NCI-H128 (cell line): ENCODE measurements around the gene ANKRD65.

Source experiments
- DNase-seq: peaks from one replicate; lab custom pipeline; 2025; ENCODE audit not compliant: unreplicated experiment; lab: John Stamatoyannopoulos, UW

Gene ANKRD65

DNA sequence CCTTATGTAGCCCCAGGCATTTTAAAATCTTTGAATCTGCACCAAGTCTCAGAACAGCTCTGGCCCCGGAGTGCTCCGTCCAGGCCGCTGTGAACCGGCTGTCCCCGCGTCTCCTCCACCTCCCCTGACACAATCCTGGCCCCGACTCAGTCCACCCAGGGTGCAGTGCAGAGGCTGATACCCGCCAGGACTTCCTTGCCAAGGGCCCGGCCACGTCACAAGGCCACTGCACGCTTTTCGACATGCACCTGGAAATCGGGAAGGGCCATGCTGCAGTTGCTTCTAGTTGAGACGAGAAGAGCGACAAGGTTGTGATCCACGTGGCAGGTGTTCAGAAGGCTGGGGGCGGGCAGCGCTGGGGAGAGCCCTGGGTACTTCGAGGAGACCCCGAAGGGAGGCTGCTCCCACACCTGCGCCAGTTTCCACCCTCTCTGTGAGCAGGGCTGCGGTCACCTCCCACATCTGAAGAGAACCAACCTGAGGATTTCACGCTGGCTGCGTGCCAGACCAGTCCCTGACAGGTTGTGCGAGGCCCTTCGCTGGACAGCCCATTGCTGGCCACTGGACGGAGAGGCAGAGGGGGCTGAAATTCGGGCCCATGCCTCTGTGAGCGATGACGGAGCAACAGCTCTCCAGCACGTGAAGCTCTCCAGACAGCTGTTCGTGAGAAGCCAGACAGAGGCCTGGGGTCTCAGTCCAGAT lies 21.1 kb upstream of the ANKRD65 start:
- no peak for DNase-seq

DNA sequence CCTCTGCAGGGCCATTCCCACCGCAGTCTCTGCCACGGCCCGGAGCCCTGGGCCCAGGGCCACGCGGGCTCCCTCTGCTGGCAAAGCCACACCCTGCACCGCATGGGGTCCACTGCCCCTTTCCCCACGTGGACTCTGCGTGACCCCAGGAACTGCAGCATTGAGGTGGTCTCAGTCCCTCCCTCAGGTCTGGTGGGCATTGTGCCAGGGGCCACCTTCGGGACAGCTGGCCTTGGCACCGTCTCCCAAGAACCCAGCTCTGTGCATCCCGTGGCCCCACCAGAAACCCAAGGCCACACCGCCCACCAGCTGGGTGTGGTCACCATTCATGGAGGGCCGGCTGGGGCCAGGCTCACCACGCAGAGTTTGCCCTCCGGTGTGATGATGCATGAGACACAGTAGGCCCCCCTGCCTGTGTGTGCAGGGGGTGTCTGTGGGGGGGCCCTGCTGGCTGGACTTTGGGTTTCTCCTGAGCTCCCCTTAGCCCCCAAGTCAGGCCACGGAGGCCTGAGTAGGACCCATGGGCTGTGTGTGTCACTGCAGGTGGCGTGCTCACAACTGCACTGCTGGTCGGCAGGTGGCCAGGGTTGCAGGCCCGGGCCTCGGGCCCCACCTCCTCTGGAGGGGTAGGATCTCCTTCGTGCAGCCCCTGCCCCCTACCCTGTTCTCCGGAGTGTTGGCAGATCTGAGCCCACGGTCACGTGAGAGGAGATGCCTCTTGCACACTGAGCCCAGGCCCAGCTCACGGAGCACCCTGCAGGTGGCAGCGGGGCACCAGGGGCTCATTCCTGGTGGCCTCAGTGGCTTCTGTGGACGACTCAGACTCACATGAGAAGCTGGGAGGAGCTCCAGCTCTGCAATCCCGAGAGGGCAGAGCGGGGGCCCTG lies 20.2 kb upstream of the ANKRD65 start:
- DNase-seq = no peak

DNA sequence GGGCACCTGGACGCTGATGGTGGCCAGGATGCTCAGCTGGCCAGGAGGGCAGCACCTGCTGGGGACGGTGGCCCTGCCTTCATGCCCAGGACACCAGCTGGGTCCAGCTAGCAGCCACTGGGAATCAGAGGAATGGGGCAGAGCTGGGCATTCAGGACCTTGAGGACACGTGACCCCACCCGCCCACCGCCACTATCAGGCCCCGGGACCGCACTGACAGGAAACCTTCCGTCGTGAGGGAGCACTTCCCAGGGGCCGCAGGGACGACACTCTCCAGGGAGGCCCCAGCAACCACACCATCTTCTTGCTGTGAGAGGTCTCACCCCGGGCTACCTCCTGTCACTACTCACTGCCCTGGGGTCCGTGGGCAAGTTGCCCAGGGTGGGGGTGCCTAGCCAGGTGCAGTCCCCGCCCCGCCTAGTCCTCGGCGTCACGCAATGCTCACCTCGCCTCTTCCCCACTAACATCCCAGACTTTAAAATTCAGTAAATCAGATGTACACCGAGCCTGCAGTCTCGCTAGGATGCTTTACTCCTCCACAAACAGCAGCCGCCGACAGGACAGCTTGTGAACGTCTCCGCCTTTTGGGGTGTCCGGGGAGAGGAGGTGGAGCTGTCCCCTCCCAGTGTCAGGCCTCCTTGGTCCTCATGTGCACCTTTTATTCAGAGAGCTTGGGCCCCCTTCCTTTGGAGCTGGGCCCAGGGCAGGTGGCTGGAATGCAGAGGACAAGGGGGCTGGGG lies 19.4 kb upstream of the ANKRD65 start:
- DNase-seq = no peak

DNA sequence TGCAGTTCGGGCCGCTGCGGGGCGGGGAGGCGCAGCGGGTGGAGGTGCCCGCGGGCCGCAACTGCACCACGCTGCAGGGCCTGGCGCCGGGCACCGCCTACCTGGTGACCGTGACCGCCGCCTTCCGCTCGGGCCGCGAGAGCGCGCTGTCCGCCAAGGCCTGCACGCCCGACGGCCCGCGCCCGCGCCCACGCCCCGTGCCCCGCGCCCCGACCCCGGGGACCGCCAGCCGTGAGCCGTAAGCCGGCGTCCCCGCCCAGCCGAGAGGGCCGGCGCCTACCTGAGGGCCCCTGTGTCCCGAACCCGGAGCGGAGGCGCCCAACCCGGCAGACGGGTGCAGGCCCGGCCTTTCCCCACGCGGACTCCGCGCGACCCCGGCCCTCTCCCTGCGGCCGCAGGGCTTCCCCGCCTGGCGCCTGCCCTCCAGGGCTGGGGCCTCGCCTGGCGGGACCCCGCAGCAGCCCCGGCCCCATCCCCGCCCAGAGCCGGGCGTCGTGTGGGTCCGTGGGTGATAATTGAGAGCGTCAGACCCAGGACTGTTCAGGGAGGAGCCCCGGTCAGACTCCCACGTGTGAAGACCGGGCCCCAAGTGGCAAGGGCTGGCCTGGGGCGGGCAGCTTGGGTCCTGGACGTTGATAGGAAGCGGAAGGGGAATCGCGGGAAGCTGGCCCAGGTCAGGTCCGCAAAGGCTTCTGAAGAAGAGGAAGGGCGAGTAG lies 18.6 kb upstream of the ANKRD65 start:
- DNase-seq = no peak

DNA sequence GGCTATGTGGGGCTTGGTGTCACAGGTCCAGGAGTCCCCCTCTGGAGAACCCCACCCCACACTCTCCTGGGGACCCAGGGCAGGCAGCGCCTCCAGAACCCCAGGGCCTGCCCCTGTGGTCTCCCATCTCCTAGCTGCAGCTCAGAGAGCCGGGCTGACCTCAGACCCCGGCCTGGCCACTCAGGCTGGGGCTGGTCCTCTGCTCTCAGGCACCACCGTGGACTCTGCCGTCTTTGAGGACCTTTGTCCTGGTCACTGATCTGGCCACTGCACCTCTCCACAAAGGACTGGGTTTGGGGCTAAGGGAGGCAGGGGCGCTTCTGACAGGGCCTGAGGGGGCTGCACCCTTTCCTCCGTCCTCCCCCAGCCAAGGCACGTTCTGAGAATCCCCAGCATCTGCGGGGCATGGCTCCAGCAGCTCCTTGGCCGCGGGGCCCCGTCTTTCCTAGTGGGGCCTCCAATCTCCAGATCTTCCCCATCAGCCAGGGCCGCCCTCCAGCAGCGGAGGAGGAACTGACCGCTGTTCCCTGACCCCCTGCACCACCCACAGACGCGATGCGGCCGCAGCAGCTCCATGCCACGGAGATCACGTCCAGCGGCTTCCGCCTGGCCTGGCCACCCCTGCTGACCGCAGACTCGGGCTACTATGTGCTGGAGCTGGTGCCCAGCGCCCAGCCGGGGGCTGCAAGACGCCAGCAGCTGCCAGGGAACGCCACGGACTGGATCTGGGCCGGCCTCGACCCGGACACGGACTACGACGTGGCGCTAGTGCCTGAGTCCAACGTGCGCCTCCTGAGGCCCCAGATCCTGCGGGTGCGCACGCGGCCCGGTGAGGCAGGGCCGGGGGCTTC lies 17.7 kb upstream of the ANKRD65 start:
- no peak for DNase-seq

DNA sequence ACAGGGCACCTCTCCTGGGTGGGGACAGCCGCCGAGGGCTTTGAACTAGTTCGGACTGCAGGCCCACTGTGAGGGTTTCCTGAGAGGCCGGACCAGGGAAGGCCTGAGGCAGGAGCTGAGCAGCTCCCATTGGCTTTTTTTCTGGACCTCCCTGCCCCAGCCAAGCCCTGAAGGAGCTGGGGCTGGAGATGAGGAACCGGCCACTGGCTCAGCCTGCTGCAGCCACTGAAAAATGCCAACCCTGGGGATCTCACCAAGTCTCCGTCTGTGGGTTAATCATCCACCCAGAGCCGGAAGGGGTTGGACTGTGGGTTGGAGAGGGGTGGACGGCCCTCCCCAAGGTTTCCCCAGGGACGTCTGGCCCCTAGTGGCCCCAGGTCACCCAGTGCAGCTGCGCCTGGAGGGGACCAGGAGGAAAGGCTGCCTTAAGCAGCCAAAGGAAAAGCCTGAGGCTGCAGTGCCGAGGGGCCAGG lies 16.9 kb upstream of the ANKRD65 start:
- DNase-seq = no peak

DNA sequence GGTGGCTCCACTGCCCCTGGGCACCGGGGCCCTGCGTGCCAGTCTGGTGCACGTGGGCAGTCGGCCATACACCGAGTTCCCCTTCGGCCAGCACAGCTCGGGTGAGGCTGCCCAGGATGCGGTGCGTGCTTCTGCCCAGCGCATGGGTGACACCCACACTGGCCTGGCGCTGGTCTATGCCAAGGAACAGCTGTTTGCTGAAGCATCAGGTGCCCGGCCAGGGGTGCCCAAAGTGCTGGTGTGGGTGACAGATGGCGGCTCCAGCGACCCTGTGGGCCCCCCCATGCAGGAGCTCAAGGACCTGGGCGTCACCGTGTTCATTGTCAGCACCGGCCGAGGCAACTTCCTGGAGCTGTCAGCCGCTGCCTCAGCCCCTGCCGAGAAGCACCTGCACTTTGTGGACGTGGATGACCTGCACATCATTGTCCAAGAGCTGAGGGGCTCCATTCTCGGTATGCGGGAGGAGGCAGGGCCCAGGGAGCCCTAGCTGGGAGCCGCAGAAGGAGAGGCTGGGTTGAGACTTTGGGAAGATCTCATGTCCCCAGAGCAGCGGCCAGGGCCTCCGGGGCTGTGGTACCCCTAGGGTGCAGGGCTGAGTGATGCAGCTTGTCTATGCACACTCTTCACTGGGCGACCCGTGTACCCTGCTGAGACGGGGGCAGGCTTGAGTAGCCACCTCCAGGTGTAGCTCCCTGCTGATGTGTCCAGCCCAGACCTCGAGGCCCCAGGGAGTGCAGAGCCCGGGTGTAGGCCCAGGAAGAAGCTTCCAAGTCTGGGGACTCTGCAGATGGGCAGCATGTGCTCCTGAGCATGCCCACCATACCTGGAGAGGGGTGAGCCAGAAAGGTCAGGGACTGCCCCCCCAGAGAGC lies 16.2 kb upstream of the ANKRD65 start:
- DNase-seq = no peak

DNA sequence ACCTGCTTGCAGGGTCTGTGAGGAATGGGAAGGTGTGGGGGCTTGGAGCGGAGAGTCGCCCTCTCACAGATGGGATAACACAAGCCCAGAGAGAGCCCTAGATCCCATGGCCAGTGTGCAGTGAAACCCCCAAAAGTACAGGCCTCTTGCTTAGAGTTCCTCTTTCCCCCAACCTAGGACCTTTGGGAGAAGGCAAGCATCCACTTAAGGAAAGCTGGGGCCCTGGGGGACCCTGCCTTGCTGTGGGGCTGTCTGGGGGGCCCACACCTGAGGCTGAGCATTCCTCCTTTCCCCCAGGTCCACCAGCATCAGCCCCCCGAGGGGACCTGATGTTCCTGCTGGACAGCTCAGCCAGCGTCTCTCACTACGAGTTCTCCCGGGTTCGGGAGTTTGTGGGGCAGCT lies 15.6 kb upstream of the ANKRD65 start:
- DNase-seq = no peak

DNA sequence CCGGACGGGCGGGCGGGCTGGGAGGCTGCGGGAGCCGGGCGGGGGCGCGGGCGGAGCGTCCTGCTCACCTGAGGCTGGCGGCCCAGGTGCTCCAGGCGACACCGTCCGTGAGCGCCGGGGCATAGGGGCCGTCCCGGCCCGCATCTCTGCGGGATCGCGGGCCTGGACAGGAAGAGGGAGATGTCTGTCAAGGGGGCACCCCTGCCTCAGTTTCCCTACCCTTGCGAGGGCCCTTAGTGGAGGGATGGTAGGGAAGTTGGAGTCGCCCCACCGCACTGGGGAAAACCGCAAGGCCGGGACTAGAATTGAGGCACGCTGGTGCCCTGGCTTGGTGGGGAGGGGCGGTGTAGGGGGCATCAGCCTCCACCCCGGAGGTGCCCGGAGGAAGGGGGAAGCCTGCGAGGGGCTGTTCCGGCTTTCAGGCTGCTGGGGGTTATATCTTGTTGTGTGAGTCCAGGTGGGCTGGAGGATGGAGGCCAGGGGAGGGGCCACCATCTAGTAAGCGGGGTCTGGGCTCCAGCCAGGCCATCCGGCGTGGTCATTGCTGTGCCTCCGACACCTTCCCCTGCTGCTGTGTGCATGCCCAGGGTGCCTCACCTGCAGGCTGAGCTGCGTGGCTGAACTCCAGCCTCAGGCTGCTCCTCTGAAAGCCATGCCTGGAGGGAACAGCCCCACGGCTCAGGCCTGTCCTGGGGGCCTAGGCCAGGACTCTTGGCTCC lies 15.0 kb upstream of the ANKRD65 start:
- DNase-seq = no peak

DNA sequence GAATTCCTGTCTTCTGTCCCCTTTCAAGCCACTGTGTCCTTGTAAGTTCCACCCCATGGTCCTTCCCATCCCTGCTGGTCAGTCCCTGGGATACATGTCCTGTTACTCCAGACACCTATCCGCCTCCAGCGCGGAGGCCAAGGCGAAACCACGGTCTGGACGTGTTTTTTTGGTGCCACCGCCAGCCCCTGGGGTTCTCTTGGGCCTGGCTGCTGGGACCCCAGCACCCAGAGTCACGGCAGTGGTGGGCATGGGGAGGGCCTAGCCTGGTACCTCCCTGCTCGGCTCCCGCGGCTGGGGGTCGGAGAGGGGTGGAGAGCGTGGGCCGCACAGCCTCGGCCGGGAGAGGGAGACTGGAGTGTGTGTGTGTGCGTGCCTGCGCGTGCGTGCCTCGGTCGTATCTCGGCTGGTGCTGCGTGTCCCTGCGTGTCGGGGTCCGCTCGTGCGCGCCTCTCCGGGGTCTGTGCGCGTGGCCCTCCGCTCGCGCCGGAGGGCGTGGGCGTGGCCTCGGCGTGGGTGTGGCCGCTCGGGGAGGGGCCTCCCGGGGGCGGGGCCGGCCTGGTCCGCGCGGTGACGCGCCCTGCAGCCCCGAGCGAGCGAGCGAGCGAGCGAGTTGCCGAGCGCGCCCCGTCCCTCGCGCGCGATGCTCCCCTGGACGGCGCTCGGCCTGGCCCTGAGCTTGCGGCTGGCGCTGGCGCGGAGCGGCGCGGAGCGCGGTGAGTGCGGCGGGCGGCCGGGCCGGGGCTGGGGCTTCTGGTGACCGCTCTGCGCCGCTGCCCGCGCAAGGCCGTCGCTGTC lies 14.2 kb upstream of the ANKRD65 start, which contains the start of gene VWA1:
Gene VWA1 (plus strand): TSS at position 585 of the 798 bp plus-strand sequence. CDS start 59 bp downstream, at position 644.
- DNase-seq = peak; percentile 74

DNA sequence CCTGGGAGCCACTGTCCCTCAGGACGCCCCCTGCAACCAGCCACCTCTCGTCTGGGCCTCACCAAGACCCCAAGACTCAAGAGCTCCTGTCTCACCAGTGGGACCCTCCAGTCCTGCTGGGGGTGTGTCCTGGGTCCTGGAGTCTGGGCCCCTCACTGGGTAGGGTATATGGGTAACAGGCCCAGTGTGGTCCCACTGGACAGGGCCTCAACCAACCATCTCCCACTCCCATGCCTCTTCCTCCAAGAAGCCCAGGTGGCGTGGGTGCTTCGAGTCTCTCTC lies 13.7 kb upstream of the ANKRD65 start:
- DNase-seq = no peak

DNA sequence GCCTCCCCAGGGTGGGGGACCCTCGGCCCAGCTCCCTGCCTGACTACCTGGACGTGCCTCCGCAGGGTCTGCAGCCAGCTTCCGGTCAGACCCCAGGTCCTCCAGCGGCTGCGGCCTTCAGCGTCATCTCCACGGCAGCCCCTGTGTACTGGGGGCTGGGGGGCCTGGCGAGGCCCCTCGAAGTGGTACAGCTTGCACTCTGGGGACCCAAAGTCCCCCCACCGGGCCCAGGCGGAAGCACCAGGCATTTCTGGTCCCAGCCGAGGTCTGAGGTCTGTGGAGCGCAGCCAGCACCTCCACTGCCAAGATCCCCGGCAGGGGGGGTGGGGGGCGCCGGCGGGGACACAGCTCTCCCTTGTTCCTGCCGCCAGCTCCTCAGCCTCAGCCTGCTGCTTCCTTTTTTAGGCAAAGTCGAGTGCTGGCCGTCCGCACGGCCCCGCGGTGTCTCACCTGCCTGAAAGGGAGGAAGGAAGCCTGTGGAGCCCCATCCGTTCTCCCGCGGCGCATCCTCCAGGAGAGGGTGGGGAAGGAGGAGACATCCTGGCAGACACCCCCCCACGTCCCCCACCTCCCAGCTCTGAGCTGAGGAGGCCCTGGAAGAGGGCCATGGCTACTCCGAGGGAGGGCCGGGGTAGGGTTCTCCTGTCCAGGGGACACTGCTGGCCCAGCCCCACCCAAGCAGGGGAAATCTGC lies 13.2 kb upstream of the ANKRD65 start:
- no peak for DNase-seq

DNA sequence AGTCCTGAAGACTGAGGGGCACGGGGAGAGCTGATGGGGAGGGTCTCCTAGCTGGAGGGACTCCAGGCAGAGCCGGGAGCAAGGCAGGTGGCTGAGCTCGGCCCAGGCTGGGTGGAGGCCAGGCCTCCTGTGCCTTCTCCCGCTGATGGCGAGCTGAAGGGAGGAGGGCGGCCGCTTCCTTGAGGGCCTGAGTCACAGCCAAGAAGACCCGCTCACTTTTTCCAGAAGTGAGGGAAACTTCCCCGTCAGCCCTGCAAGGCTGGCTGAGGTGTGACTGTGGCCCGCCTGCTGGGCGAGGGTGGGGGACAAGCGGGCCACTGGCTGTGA lies 12.7 kb upstream of the ANKRD65 start:
- DNase-seq = no peak

DNA sequence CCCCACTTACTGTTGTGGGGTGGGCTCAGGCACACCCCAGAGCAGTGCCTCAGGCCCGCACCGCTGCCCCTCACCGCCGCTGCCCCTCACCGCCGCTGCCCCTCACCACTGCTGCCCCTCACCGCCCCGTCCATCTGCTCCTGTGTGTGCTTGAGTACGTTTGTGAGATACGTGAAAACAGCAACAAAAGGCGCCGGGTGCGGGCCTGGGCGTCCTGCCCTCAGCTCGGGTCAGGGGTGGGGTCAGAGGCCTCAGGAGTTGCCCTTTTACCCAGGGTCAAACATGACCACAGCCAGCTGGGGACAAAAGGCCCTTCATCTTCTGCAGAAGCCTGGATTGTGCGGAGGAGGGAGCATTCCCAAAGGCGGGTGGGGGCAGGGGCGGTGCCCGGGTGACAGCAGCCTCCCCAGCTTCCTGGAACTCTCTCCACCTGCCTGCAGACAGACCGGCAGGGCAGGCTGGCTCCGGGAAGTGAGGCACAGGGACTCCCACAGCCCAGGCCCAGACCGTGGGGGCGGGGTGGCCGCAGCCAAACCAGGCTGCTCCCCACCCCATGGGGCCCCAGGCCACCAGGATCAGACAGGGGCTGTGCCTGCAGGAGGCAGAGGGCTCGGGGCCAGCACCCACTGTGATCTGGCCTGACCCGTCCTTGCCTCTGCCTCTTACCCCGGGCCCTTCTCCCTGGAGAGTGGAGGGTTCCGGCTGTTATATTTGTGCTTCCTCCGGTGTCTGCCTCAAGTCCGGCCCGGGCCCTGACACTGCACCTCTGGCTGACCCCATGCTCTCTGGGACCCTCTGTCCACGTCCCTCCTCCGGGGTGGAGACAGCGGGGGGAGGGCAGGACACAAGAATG lies 12.1 kb upstream of the ANKRD65 start:
- DNase-seq = no peak

DNA sequence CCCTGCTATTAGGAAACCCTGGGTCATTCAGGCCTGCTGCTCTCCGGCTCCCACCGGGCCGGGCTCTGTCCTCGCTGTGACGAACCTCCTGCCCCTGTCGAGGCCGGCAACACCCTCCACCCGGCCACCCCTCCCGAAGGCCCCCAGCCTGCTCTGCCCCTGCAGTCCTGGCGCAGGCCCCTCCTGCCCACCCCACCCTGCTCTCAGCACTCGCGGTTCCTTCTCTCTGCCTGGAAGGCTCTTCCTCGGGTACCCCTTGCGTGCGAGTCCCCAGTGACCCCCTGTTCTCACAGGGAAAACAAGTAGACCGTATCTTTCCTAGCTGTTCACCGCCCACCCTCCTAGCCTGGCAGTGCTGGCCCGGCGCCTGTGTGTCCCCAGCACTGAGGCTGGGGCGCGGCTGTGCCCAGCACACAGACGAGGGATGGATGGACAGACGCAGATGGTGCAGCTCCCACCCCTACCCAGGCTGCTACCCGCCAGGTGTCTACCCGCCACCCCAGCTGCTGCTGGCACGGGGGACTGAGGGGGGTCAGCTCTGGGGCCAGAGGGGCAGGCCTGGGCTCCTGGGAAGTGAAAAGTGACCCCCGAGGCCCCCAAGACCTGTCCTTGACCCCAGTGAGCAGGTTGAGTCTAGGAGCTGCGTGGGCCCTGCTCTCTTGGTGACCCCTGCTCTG lies 11.3 kb upstream of the ANKRD65 start:
- DNase-seq = no peak

DNA sequence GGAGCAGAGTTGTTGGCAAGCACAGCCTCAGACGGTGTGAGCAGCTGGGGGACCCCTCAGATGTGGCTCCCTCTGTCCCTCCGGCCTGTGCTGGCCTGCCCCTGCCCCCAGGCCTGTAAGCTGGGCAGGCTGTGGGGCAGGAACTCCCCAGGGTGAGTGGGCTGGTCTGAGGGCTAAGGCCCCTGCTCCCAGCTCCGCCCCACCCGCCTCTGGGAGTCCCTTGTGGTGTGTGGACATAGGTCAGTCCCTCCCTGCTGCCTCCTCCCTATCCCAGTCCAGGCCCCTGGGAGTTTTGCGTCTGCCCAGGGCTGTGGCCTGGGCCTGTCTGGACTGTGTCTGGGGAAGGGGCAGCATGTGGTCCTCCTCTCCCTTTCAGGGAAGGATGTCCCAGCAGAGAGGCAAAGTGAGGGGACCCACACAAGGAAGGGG lies 10.8 kb upstream of the ANKRD65 start:
- DNase-seq = no peak
